Kidney epithelial cell (primary cell): ENCODE data around the gene ERC1. TPM values are rescaled to one million over a fixed set of nuclear protein-coding genes. Genes with fewer than 3 reads are reported as not detected.

Experiments
- DNase-seq: peaks from one replicate; pipeline ENCODE4 v3.0.0-alpha.2; 2010; ENCODE audit warnings: low read depth
- H3K27me3 ChIP-seq: 2 replicates; pipeline ENCODE4 v1.6.0; 2011; ENCODE audit warnings: low read length; ENCODE audit not compliant: control insufficient read depth, insufficient read depth
- H3K36me3 ChIP-seq: 2 replicates; pipeline ENCODE4 v1.5.1; 2011; ENCODE audit warnings: low read length; ENCODE audit not compliant: control insufficient read depth, insufficient read depth
- H3K4me3 ChIP-seq: 2 replicates; pipeline ENCODE4 v1.5.1; 2011; ENCODE audit warnings: low read depth, mild to moderate bottlenecking, control low read depth, low read length
- total RNA-seq: library from RNA; depleted of rRNA; stranded (reverse); fragments of >200 nt; gene quantifications from 2 replicates; pipeline ENCODE4 v1.2.3, GENCODE V29; 2015
- TF ChIP-seq, protein P1 (sequence below): IDR thresholded peaks from 2 replicates; pipeline ENCODE4 v1.5.1; 2011; ENCODE audit warnings: mild to moderate bottlenecking, moderate library complexity, low read length, control low read depth, inconsistent platforms; ENCODE audit not compliant: insufficient read depth, poor library complexity, severe bottlenecking

Gene ERC1
- total RNA-seq, 1 donor from 2014 or later, result 16.4 TPM

DNA sequence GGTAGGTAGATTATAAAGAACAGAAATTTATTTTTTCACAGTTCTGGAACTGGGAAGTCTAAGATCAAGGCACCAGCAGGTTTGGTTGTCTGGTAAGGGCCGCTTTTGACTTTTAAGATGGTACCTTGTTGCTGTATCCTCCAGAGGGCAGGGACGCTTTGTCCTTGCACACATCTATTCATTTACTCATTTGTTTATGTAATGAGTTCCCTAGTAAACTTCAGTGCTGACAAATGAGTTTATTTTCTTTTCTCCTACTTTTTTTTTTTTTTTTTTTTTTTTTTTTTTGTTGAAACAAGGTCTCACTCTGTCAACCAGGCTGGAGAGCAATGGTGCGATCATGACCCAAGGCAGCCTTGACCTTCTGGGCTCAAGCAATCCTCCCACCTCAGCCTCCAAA, 407.6 kb downstream of the ERC1 start:
- Histone ChIP-seq H3K4me3 (no peak overlapping the region), H3K27me3 (no peaks in the 10 kb centered on the region), H3K36me3 (no peaks in the 10 kb centered on the region)
- DNase-seq, result no peak
- TF ChIP-seq, protein P1, sequence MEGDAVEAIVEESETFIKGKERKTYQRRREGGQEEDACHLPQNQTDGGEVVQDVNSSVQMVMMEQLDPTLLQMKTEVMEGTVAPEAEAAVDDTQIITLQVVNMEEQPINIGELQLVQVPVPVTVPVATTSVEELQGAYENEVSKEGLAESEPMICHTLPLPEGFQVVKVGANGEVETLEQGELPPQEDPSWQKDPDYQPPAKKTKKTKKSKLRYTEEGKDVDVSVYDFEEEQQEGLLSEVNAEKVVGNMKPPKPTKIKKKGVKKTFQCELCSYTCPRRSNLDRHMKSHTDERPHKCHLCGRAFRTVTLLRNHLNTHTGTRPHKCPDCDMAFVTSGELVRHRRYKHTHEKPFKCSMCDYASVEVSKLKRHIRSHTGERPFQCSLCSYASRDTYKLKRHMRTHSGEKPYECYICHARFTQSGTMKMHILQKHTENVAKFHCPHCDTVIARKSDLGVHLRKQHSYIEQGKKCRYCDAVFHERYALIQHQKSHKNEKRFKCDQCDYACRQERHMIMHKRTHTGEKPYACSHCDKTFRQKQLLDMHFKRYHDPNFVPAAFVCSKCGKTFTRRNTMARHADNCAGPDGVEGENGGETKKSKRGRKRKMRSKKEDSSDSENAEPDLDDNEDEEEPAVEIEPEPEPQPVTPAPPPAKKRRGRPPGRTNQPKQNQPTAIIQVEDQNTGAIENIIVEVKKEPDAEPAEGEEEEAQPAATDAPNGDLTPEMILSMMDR, result no peak

DNA sequence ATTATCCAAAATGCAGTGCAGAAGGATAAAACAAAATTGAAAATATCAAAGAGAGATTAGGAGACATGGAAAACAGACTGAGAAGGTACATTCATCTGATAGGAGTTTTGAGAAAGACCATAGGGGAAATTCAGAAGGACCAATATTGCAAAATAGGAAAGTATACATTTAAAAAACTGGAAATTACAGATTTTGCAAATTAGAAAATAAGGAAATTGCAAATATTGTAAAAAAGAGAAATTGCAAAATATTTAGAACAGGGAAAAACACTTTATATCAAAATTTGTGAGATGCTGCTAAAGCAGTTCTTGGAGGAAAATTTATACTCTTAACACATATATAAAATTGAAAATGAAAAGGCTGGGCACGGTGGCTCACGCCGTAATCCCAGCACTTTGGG, 410.9 kb downstream of the ERC1 start:
- Histone ChIP-seq H3K27me3 (no peaks in the 10 kb centered on the region), H3K4me3 (no peak overlapping the region), H3K36me3 (no peaks in the 10 kb centered on the region)
- TF ChIP-seq, protein P1, result no peak
- no peak for DNase-seq

DNA sequence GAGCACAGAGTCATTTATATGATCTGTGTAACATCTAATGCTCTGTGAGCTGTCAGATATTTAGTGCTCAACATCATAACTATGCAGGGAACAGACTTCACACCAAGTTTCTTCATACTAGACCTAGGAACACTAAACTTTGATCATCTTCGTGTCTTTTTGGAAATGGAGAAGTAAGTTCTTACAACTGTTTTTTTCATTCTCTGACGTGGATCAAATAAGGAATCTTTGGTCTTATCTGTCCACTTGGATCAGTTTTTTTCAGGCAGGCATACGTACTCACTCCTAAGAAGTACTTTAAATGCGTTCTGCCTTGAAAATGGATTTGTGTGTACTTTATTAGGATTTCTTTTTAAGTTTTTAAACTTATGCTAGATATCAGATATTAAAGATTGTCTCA, 412.4 kb downstream of the ERC1 start:
- no peak for DNase-seq
- Histone ChIP-seq H3K27me3 (no peaks in the 10 kb centered on the region), H3K4me3 (no peak overlapping the region), H3K36me3 (no peaks in the 10 kb centered on the region)
- TF ChIP-seq, protein P1, result no peak

DNA sequence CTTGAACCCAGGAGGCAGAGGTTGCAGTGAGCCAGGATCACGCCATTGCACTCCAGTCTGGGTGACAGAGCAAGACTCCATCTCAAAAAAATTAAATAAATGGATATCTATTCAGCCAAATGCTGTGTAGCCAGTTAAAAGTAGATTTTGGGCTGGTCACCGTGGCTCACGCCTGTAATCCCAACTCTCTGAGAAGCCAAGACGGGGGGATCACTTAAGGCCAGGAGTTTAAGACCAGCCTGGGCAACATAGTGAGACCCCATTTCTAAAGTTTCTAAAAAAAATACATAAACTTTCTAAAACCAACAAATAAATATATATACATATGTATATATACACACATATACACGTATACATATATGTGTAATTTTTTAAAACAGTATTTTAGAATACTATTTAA, 414.6 kb downstream of the ERC1 start:
- no peaks in the 10 kb centered on the region for H3K27me3 ChIP-seq
- DNase-seq, result no peak
- H3K36me3 ChIP-seq, result no peaks in the 10 kb centered on the region
- H3K4me3 ChIP-seq, result no peak overlapping the region
- TF ChIP-seq, protein P1, result no peak

DNA sequence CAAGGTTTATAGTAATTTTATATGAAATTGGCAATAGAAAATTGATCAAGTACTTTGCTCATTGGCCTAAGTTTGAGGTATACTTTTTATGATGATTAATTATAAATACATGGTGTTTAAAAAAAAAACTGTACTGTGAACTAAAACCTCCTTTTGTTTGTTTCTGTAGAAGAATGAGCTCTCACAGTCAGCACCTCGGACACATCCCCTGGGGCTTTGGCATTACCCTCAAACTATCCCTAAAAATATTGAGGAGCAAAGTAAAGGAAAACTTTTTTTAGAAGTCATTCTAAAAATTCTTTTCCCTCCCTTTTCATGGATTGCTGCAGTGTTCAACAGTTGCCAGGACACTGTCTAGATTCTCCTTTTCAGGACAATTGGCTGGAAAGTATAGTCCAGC, 419.8 kb downstream of the ERC1 start:
- no peaks in the 10 kb centered on the region for H3K36me3 ChIP-seq
- TF ChIP-seq, protein P1, result no peak
- DNase-seq, result no peak
- no peak overlapping the region for H3K4me3 ChIP-seq
- no peaks in the 10 kb centered on the region for H3K27me3 ChIP-seq

DNA sequence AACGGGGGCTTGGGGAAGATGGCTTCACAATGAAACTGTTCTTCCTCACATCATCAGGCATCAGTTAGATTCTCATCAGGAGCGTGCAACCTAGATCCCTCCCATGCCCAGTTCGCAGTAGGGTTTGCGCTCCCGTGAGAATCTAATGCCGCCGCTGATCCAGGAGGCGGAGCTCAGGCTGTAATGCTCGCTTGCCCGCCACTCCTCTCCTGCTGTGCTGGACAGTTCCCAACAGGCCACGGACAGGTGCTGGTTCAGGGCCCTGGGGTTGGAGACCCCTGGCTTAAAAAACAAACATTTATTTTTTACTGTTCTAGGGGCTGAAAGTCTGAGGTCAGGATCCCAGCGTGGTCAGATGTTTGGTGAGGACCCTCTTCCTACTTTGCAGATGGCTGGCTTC, 422.9 kb downstream of the ERC1 start:
- Histone ChIP-seq H3K36me3 (no peaks in the 10 kb centered on the region), H3K27me3 (no peaks in the 10 kb centered on the region), H3K4me3 (no peak overlapping the region)
- no peak for DNase-seq
- TF ChIP-seq, protein P1, result no peak
